ENCODE results near the gene DCUN1D4. TPM values are rescaled to one million over a fixed set of nuclear protein-coding genes. Genes with fewer than 3 reads are reported as not detected.

DCUN1D4 gene
- 10 to 100 TPM; 31.2 to 41.2 TPM for total RNA-seq

DNA sequence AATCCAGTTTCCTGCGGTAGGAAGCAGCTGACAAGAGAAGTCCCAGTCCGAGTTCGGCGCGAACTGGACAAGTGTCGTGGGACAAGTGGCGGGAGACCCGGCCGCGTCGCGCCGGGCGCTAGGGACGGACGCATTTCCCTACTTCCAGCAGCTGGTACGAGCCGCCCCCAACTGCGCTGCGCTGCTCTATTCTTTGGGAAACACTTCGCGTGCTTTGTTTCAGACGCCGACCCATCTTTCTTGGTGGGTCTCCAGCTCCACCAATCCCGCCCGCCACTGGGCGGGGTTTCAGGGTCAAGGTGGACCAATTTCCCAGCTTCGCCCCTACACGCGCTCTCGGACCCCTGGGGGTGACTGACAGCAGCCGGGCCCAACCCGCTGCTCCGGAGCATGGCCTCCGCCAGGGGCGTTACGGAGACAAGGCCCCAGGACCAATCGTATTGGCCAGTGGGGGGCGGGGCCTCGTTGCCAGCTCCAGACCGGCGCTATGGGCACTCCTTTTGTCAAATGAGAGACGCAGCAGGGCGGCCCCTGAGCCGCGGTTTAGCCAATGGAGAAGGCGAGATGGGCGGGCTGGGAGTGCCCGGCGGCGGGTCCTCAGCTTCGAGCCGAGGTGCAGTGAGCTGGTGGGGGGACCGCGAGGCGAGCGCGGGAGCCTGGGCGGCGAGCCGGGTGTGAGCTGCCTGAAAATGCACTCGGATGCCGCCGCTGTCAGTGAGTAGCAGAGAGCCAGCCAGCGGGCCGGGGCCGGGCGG is at the start of gene DCUN1D4:
DCUN1D4 (plus strand) TSS at position 600 of the 755 bp plus-strand sequence; CDS start at position 690, 90 bp downstream.
- Mint-ChIP-seq H3K4me3 (peak within 1 kb of the TSS; percentile 84), H3K27ac (peak within 1 kb of the TSS; percentile 90), H3K4me1 (peaks cover 18% of the 10 kb centered on the region), H3K9me3 (ENCODE audit: low read depth) (no peaks in the 10 kb centered on the region), H3K27me3 (no peaks in the 10 kb centered on the region), H3K36me3 (ENCODE audit: low read depth) (peaks cover 4% of the 10 kb centered on the region)
- ATAC-seq (peak; percentile 92), DNase-seq (peak; percentile 99)
- intact Hi-C loops (cut with DNase I, micrococcal nuclease): loop anchor here (1.0 to 5.0 kb wide), 7 partner anchors 50 to 1535 kb away; partner anchors contain the start of genes SGCB (in 2 of the 2), FIP1L1 (in 1 of the 2) and RASL11B (in 1 of the 2)
- POLR2A ChIA-PET: interaction anchor here (0.9 to 1.0 kb wide), 3 partner anchors 19 to 869 kb away, joined by 3 to 6 read pairs (median 3); partner anchors contain the start of gene SGCB
- CTCF ChIA-PET: interaction anchor here (0.6 to 1.3 kb wide), 8 partner anchors 9 to 880 kb away, joined by 3 to 6 read pairs (median 3); no protein-coding TSS in a partner anchor

DNA sequence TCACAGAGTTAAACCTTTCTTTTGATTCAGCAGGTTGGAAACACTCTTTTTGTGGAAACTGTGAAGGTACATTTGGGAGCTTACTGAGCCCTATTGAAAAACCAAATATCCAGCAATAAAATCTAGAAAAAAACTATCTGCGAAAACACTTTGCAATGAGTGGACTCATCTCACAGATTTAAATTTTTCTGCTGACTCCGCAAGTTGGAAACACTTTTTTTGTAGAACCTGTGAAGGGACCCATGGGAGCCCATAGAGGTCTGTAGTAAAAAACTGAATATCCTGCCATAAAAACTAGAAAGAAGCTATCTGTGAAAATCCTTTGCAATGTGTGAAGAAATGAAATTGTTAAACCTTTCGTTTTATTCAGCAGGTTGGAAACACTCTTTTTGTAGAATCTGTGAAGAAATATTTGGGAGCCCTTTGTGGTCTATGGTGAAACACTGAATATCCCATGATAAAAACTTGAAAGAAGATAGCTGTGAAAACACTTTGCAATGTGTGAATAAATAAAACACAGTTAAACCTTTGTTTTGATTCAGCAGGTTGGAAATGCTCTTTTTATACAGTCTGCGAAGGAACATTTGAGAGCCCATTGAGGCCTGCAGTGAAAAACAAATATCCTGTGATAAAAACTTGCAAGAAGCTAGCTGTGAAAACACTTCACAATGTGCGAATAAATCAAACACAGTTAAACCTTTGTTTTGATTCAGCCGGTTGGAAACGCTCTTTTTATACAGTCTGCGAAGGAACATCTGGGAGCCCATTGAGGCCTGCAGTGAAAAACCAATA is 22.3 kb upstream of the DCUN1D4 start:
- Mint-ChIP-seq H3K4me1 (no peaks in the 10 kb centered on the region), H3K36me3 (ENCODE audit: low read depth) (peaks cover 9% of the 10 kb centered on the region), H3K27ac (no peak overlapping the region), H3K27me3 (no peaks in the 10 kb centered on the region), H3K9me3 (ENCODE audit: low read depth) (peaks cover 27% of the 10 kb centered on the region), H3K4me3 (no peak overlapping the region)
- ChIA-PET CTCF (no interaction called here), POLR2A (no interaction called here)
- no peak for ATAC-seq
- DNase-seq: no peak
- intact Hi-C loops (cut with DNase I, micrococcal nuclease): no loop called here

DNA sequence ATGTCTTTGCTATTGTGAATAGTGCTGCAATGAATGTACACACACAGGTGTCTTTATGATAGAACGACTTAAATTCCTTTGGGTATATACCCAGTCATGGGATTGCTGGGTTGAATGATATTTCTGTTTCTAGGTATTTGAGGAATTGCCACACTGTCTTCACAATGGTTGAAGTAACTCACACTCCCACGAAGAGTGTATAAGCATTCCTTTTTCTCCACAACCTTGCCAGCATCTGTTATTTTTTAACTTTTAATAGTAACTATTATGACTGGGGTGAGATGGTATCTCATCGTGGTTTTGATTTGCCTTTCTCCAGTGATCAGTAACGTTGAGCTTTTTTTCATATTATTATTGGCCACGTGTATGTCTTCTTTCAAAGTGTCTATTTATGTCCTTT is 17.6 kb upstream of the DCUN1D4 start:
- Mint-ChIP-seq H3K9me3 (ENCODE audit: low read depth) (peaks cover 18% of the 10 kb centered on the region), H3K4me1 (no peaks in the 10 kb centered on the region), H3K27ac (no peak overlapping the region), H3K4me3 (no peak overlapping the region), H3K36me3 (ENCODE audit: low read depth) (peaks cover 4% of the 10 kb centered on the region), H3K27me3 (peaks cover 9% of the 10 kb centered on the region)
- ATAC-seq (no peak), DNase-seq (no peak)
- POLR2A ChIA-PET: no interaction called here
- intact Hi-C loops (cut with DNase I, micrococcal nuclease): no loop called here
- CTCF ChIA-PET: no interaction called here

DNA sequence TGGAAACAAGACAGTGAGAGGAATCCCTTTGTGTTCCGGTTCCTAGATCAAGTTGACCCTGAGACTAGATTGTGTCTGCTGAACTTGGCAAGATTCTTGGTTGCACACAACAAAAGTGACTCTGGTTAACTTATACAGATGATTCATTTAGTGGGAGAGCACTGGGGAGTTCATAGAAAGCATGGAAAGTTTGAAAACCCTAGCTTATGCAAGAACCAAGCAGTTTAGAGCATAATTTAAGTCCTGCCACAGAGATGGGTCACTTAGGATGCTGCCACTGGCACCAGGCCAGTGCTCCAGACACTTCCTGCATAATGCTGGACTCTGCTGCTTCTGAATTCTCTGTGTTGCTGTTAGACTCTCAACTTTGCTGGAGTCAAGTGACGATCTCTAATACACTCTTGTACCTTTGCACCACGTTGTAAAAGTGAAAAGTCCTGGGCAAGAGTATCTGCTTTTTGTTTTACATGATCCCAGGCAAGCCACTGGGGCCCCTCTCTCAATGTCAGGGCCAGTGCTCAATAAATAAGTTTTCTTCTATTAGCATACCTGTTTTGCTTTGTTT is 12.7 kb upstream of the DCUN1D4 start:
- CTCF ChIA-PET: no interaction called here
- Mint-ChIP-seq H3K27ac (no peak overlapping the region), H3K9me3 (ENCODE audit: low read depth) (no peaks in the 10 kb centered on the region)

DNA sequence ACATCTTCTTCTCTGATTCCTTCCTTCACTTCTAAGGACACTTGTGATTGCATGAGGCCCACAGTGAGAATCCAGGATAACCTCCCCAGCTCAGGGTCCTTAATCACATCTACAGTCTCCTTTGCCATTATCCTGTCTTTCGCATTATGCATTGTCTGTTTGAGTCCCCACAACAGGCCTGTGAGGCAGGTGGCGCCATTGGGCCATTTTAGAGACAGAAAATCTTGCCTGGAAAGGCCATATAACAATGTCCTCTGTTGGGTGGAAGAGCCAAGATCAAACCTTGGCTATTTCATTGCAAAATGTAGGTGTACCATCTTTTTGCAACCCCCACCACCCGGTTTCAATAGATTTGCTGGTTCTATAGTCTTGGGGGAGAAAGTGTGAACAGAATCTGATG is 11.8 kb upstream of the DCUN1D4 start:
- H3K27me3 Mint-ChIP-seq: peaks cover 9% of the 10 kb centered on the region
- no peak overlapping the region for H3K27ac Mint-ChIP-seq
- no peak overlapping the region for H3K4me3 Mint-ChIP-seq
- no peaks in the 10 kb centered on the region for H3K36me3 Mint-ChIP-seq (ENCODE audit: low read depth)
- POLR2A ChIA-PET: no interaction called here
- peak; percentile 80 for DNase-seq
- CTCF ChIA-PET: interaction anchor here (1.6 kb wide), 1 partner anchor 184 kb away, joined by 3 read pairs; no protein-coding TSS in a partner anchor
- H3K4me1 Mint-ChIP-seq: peaks cover 1% of the 10 kb centered on the region
- intact Hi-C loops (cut with DNase I, micrococcal nuclease): loop anchor here (1.0 kb wide), 1 partner anchor 195 kb away; no protein-coding TSS in a partner anchor
- no peaks in the 10 kb centered on the region for H3K9me3 Mint-ChIP-seq (ENCODE audit: low read depth)
- no peak for ATAC-seq

More for the DNA sequence above, 12.7 kb upstream of the DCUN1D4 start:
- Mint-ChIP-seq H3K36me3 (ENCODE audit: low read depth) (no peaks in the 10 kb centered on the region), H3K27me3 (peaks cover 9% of the 10 kb centered on the region), H3K4me1 (no peaks in the 10 kb centered on the region), H3K4me3 (no peak overlapping the region)
- ATAC-seq (no peak), DNase-seq (no peak)
- intact Hi-C loops (cut with DNase I, micrococcal nuclease): no loop called here
- POLR2A ChIA-PET: no interaction called here

DNA sequence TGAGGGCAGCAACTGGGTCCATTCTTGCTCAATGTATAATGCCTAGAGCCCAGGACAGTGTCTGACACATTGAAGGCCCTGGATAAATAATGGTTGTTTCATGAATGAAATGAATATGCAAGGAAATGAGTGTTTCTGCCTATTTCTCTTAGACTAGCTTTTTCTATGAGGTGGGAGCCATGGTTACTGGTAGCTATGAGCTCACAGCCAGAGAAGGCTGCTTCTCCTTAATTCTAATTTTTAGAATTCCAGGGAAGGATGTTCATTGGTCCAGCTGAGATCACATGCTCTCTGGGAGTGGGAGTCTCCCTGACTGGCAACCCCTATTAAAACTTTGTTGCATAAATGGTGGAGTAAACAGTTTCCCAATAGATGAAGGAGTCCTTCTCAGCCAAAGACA is 9.7 kb upstream of the DCUN1D4 start:
- Mint-ChIP-seq H3K36me3 (ENCODE audit: low read depth) (no peaks in the 10 kb centered on the region), H3K27me3 (peaks cover 6% of the 10 kb centered on the region), H3K4me1 (peaks cover 7% of the 10 kb centered on the region), H3K27ac (no peak overlapping the region), H3K9me3 (ENCODE audit: low read depth) (no peaks in the 10 kb centered on the region), H3K4me3 (no peak overlapping the region)
- CTCF ChIA-PET: interaction anchor here (0.8 to 1.3 kb wide), 2 partner anchors 193 to 220 kb away, joined by 3 to 4 read pairs; no protein-coding TSS in a partner anchor
- ATAC-seq (peak; percentile 19), DNase-seq (no peak)
- intact Hi-C loops (cut with DNase I, micrococcal nuclease): no loop called here
- POLR2A ChIA-PET: no interaction called here

DNA sequence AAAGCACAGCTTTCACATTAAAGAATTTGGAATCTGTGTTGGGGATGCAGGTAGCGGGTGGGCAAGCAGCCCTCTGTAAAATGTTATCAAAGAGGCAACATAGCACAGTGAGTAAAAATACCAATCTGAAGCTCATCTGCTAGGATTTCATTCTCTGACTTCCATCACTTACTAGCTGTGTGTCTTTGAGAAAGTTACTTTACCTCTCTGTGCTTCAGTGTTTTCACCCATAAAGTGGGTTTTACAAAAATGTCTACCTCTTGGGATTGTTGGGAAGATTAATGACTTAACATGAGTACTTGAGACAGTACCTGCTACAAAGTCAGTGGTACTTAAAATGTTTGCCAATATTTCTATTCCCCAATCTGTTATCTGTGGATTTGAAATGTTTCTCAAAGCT is 7.9 kb upstream of the DCUN1D4 start:
- ChIA-PET POLR2A (no interaction called here), CTCF (interaction anchor here (1.2 kb wide), 1 partner anchor 36 kb away, joined by 3 read pairs; no protein-coding TSS in a partner anchor)
- Mint-ChIP-seq H3K36me3 (ENCODE audit: low read depth) (no peaks in the 10 kb centered on the region), H3K9me3 (ENCODE audit: low read depth) (no peaks in the 10 kb centered on the region), H3K27me3 (peaks cover under 1% of the 10 kb centered on the region), H3K27ac (no peak overlapping the region), H3K4me1 (peaks cover 7% of the 10 kb centered on the region), H3K4me3 (no peak overlapping the region)
- intact Hi-C loops (cut with DNase I, micrococcal nuclease): no loop called here
- DNase-seq: no peak
- ATAC-seq: no peak

DNA sequence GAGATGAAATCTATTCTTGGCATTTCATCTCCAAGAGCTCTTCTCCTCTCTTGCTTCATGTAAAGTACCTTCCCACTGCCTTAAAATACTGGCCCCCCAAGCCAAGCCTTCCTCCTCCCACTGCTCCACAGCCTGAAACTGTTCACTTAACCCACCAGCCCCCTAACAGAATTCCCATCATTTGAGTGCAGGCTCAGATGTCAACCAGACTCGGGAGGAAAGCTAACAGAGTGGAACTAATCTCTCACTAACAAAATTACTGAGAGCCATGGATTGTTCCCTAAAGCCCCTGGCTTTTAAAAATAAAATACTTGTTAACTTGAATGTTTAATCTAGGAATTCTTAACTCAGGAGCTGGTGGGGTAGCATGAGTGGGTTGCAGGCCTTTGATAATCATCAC is 7.1 kb upstream of the DCUN1D4 start:
- Mint-ChIP-seq H3K4me3 (no peak overlapping the region), H3K36me3 (ENCODE audit: low read depth) (no peaks in the 10 kb centered on the region), H3K4me1 (peaks cover 7% of the 10 kb centered on the region), H3K9me3 (ENCODE audit: low read depth) (no peaks in the 10 kb centered on the region), H3K27ac (no peak overlapping the region), H3K27me3 (no peaks in the 10 kb centered on the region)
- ATAC-seq (no peak), DNase-seq (no peak)
- ChIA-PET POLR2A (no interaction called here), CTCF (interaction anchor here (0.6 to 1.2 kb wide), 2 partner anchors 35 to 46 kb away, joined by 3 read pairs; no protein-coding TSS in a partner anchor)
- intact Hi-C loops (cut with DNase I, micrococcal nuclease): no loop called here

DNA sequence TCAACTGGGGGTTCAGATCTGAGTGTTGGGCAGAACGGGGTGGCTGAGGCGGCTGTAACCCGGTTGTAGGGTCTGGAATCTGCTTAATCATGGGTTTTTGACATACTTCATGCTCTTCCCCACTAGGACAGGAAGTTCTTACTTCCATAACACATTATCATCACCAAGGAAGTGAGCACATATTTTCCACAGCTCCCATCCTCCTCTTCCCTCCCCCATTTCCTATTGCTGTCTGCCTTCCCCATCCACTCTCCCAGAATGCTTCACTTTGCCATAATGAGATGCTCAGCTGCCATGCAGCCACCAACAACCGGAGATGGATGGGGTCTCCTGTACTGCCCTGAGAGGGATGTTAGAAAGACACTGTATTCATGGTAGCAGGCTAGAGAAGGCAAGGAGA is 6.4 kb upstream of the DCUN1D4 start:
- DNase-seq: no peak
- H3K4me1 Mint-ChIP-seq: peaks cover 7% of the 10 kb centered on the region
- H3K9me3 Mint-ChIP-seq (ENCODE audit: low read depth): no peaks in the 10 kb centered on the region
- H3K4me3 Mint-ChIP-seq: no peak overlapping the region
- ATAC-seq: peak; percentile 42
- intact Hi-C loops (cut with DNase I, micrococcal nuclease): no loop called here
- POLR2A ChIA-PET: no interaction called here
- no peaks in the 10 kb centered on the region for H3K36me3 Mint-ChIP-seq (ENCODE audit: low read depth)
- CTCF ChIA-PET: interaction anchor here (0.6 kb wide), 1 partner anchor 46 kb away, joined by 3 read pairs; no protein-coding TSS in a partner anchor
- H3K27ac Mint-ChIP-seq: no peak overlapping the region
- H3K27me3 Mint-ChIP-seq: no peaks in the 10 kb centered on the region

DNA sequence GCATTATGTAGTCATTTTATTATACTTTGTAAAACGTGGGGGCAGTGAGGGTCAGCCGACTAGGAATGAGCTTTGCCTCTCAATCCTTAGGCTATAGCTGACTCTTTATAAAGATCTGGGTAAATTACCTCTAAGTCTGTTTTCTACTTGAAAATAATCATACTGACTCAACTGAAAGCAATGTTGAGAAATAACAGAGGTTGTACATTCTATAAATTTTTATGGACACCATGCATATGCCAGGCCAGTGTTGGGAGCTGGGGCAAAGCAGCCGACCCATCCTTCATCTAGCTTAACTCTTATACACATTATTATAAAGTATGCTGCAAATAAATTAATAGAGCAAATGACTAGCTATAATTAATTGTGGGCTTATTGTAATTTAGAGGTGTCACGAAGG is 2.2 kb upstream of the DCUN1D4 start:
- intact Hi-C loops (cut with DNase I, micrococcal nuclease): loop anchor here (5.0 kb wide), 5 partner anchors 52 to 1537 kb away; partner anchors contain the start of genes FIP1L1 (in 1 of the 2), RASL11B (in 1 of the 2) and SGCB (in 1 of the 2)
- no peaks in the 10 kb centered on the region for H3K9me3 Mint-ChIP-seq (ENCODE audit: low read depth)
- H3K27me3 Mint-ChIP-seq: no peaks in the 10 kb centered on the region
- CTCF ChIA-PET: interaction anchor here (0.7 kb wide), 1 partner anchor 941 kb away, joined by 3 read pairs; no protein-coding TSS in a partner anchor
- H3K4me1 Mint-ChIP-seq: peaks cover 21% of the 10 kb centered on the region
- ATAC-seq (no peak), DNase-seq (no peak)
- H3K4me3 Mint-ChIP-seq: no peak overlapping the region
- POLR2A ChIA-PET: no interaction called here
- peaks cover 4% of the 10 kb centered on the region for H3K36me3 Mint-ChIP-seq (ENCODE audit: low read depth)
- no peak overlapping the region for H3K27ac Mint-ChIP-seq

DNA sequence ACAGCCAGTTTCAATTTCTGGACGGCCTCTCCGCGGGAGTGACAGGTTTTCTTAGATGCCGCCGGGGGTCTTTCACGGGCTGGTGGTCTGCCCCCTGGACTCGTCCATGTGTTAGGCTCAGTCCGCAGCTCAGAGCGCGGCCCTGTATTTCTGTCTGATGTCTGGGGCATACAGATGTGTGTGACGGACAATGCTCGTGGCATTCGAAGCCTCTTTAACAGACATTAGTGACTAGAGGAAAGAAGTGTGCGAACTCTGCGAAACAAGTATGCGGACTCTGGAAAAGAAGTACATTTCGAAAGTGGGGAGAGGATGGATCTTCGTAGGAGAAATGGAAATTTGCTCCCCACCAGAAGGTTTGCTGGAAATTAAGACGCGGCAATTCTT is 793 bp upstream of the DCUN1D4 start:
- intact Hi-C loops (cut with DNase I, micrococcal nuclease): loop anchor here (2.0 to 5.0 kb wide), 6 partner anchors 50 to 1535 kb away; partner anchors contain the start of genes FIP1L1 (in 1 of the 2), RASL11B (in 1 of the 2) and SGCB (in 1 of the 2)
- ATAC-seq: no peak
- H3K27me3 Mint-ChIP-seq: no peaks in the 10 kb centered on the region
- POLR2A ChIA-PET: interaction anchor here (0.9 to 1.0 kb wide), 2 partner anchors 20 to 870 kb away, joined by 3 read pairs; no protein-coding TSS in a partner anchor
- H3K36me3 Mint-ChIP-seq (ENCODE audit: low read depth): peaks cover 4% of the 10 kb centered on the region
- peak; percentile 33 for DNase-seq
- no peaks in the 10 kb centered on the region for H3K9me3 Mint-ChIP-seq (ENCODE audit: low read depth)
- peak overlapping the region; percentile 84 for H3K4me3 Mint-ChIP-seq
- H3K27ac Mint-ChIP-seq: peak overlapping the region; percentile 88
- CTCF ChIA-PET: interaction anchor here (0.6 to 1.3 kb wide), 7 partner anchors 9 to 880 kb away, joined by 3 to 6 read pairs (median 3); no protein-coding TSS in a partner anchor
- peaks cover 18% of the 10 kb centered on the region for H3K4me1 Mint-ChIP-seq
